Vagina (tissue), 2 donors: Measurements from ENCODE around the gene WWOX.

ENCODE experiments used
- CTCF ChIP-seq, 3 experiments: fragments of 450-650 bp in 2 of 3; fragments of 200-600 bp in 1 of 3; sonication (generic) in 1 of 3; IDR thresholded peaks; one replicate each; pipeline ENCODE4 v1.5.1; 2017 to 2019; ENCODE audit warnings: antibody characterized with exemption in 3 of 3, mild to moderate bottlenecking in 2 of 3, moderate library complexity in 2 of 3
- POLR2AphosphoS5 ChIP-seq, 2 donors: sonication (generic); formaldehyde crosslinking; IDR thresholded peaks; one replicate each; pipeline ENCODE4 v1.9.0; 2017; ENCODE audit warnings: antibody characterized with exemption in 2 of 2, mild to moderate bottlenecking in 2 of 2, low read depth in 1 of 2; ENCODE audit not compliant: insufficient read depth in 1 of 2

GRCh38 chr16:78799429-78799828, 700.0 kb downstream of the WWOX start:
- TF ChIP-seq POLR2AphosphoS5 (IDR thresholded peaks at IDR 0.05; ENCODE audit: insufficient read depth in 1 of 2, low read depth in 1 of 2) (no peak), CTCF (IDR thresholded peaks at IDR 0.05) (no peak)
